Activated naive CD8-positive, alpha-beta T cell treated with anti-CD3 and anti-CD28 coated beads, Interleukin-2, amount 50 U/mL, for 24 hours (primary cell): ENCODE results near the gene EXOC4.

Experiments used
- ATAC-seq: fragments of 150-1000 bp; cut with Tn5 transposase; one replicate; pipeline ENCODE4 v1.10.0; 2021
- DNase-seq: peaks from one replicate; pipeline ENCODE4 v3.0.0; 2021
- H3K27ac Mint-ChIP-seq: one replicate; pipeline ENCODE4 v1.8.0; 2021; ENCODE audit warnings: mild to moderate bottlenecking, mixed read lengths
- H3K27me3 Mint-ChIP-seq: one replicate; pipeline ENCODE4 v1.8.0; 2021; ENCODE audit warnings: mixed read lengths
- H3K36me3 Mint-ChIP-seq: one replicate; pipeline ENCODE4 v1.8.0; 2021; ENCODE audit warnings: low read depth, mixed read lengths
- H3K4me1 Mint-ChIP-seq: one replicate; pipeline ENCODE4 v1.8.0; 2021; ENCODE audit warnings: mixed read lengths
- H3K4me3 Mint-ChIP-seq: one replicate; pipeline ENCODE4 v1.8.0; 2021; ENCODE audit warnings: mild to moderate bottlenecking, moderate library complexity, mixed read lengths
- H3K9me3 Mint-ChIP-seq: one replicate; pipeline ENCODE4 v1.8.0; 2021; ENCODE audit warnings: mixed read lengths

The EXOC4 gene

DNA sequence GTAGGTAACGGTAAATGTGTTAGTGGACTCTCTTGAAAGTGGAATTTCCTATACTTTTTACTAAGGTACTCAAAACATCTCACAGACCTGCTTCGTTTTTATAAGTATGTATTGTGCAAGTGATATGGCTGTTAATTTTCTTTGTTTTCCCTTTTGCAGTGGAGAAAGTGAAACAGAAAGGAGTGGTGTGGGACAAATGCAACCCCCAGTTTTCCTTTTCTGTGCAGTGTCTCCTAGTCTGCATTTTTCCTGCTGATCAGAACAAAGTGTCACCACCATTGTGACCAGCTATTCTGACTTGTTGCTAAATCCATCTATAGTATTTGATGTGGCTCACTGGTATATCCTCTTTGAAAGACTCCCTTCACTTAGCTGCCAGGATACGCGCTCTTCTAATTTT is 410.0 kb downstream of the EXOC4 start:
- Mint-ChIP-seq H3K4me1 (peaks cover 4% of the 10 kb centered on the region), H3K27ac (no peak overlapping the region)
- DNase-seq, result no peak

DNA sequence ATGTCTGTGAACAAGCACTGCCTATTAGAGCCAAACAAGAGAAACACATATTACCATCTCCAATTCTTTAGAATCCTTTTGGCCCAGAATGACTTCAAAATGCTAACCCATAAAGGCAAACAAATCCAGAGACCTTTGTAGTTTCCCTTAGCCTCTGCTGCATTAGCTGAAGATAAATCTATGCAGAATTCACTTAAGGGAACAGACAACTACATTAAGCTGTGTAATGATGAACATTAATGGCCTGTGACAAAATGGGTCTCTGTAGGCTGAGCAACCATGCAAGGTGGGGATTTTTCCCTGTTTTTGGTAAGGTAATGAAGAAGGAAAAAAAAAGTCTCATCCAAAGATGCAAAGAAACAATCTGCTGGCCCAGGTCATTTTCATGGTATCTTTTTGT is 411.6 kb downstream of the EXOC4 start:
- ATAC-seq (no peak), DNase-seq (no peak)
- Mint-ChIP-seq H3K4me3 (no peak overlapping the region), H3K36me3 (peaks cover 15% of the 10 kb centered on the region), H3K27me3 (no peaks in the 10 kb centered on the region), H3K27ac (no peak overlapping the region), H3K9me3 (no peaks in the 10 kb centered on the region), H3K4me1 (no peaks in the 10 kb centered on the region)

More for the DNA sequence above, 410.0 kb downstream of the EXOC4 start:
- no peaks in the 10 kb centered on the region for H3K27me3 Mint-ChIP-seq
- H3K4me3 Mint-ChIP-seq, result no peak overlapping the region
- no peak for ATAC-seq
- H3K9me3 Mint-ChIP-seq, result no peaks in the 10 kb centered on the region
- H3K36me3 Mint-ChIP-seq, result peaks cover 18% of the 10 kb centered on the region

GRCh38 chr7:133668296-133669060 is 415.6 kb downstream of the EXOC4 start:
- Mint-ChIP-seq H3K4me3 (no peak overlapping the region), H3K9me3 (no peaks in the 10 kb centered on the region), H3K27ac (no peak overlapping the region), H3K4me1 (no peaks in the 10 kb centered on the region), H3K36me3 (peaks cover 13% of the 10 kb centered on the region), H3K27me3 (no peaks in the 10 kb centered on the region)
- no peak for ATAC-seq
- no peak for DNase-seq

- H3K9me3 Mint-ChIP-seq, result no peaks in the 10 kb centered on the region
- H3K27me3 Mint-ChIP-seq, result no peaks in the 10 kb centered on the region
- ATAC-seq, result no peak
Observed at GRCh38 chr7:133669061-133669455, 416.2 kb downstream of the EXOC4 start.

DNA sequence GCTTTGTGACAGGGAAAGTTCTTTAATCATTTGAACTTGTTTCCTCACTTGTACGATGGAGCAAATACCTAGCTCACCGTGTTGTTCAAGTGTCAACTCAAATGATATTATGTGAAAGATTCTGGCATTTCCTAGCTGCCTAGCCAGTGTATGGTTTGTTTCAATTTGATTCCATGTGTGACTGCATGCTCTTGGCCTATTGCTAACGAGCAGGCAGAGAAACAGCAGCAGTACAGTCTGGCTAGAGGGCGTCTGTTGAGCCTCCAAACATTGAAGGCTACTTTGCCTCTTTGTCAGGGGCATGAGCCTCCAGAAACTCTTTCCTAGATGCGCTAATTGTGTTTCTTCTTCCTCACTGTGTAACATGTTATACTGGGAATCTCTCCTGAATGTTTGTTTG is 417.4 kb downstream of the EXOC4 start:
- H3K4me1 Mint-ChIP-seq, result no peaks in the 10 kb centered on the region
- ATAC-seq (no peak), DNase-seq (no peak)
- H3K9me3 Mint-ChIP-seq, result no peaks in the 10 kb centered on the region
- no peak overlapping the region for H3K27ac Mint-ChIP-seq
- no peak overlapping the region for H3K4me3 Mint-ChIP-seq
- H3K36me3 Mint-ChIP-seq, result peaks cover 3% of the 10 kb centered on the region
- no peaks in the 10 kb centered on the region for H3K27me3 Mint-ChIP-seq

More at GRCh38 chr7:133669061-133669455, 416.2 kb downstream of the EXOC4 start:
- H3K4me1 Mint-ChIP-seq, result no peaks in the 10 kb centered on the region
- DNase-seq, result no peak
- H3K36me3 Mint-ChIP-seq, result peaks cover 8% of the 10 kb centered on the region
- no peak overlapping the region for H3K4me3 Mint-ChIP-seq
- no peak overlapping the region for H3K27ac Mint-ChIP-seq

- ATAC-seq (no peak), DNase-seq (no peak)
- H3K4me3 Mint-ChIP-seq, result no peak overlapping the region
- no peaks in the 10 kb centered on the region for H3K9me3 Mint-ChIP-seq
- no peak overlapping the region for H3K27ac Mint-ChIP-seq
- H3K36me3 Mint-ChIP-seq, result no peaks in the 10 kb centered on the region
- H3K27me3 Mint-ChIP-seq, result no peaks in the 10 kb centered on the region
- no peaks in the 10 kb centered on the region for H3K4me1 Mint-ChIP-seq
Observed at GRCh38 chr7:133672866-133673265, 420.0 kb downstream of the EXOC4 start.

DNA sequence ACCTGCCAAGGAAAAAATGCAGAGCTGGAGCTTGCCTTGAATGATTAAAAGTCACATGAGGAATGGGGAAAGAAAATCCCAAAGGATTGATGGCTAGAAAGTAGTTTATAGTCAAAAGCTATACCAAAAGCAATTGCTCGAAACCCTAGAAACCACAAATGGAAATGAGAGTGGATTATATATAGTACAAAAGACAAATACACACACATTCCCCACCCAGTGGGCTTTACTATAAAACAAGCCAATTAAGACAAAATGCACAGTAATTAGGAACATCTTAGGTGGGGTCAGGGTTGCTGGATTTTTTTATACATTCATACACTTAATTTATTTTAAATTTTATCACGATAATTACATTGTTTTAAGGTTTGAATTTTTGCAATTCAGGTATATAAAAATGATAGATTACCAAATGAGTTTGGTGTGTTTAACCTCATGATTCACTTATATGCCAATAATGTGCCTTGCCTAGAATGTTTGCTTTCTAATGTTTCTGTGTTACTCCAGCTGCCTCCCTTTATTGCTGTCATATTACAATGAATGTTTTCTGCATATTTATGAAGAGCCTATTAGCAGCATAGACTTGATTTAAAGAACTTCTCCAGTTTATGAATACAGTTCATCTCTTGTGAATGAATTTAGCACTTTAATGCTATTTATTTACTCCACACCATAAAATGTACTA is 421.3 kb downstream of the EXOC4 start:
- Mint-ChIP-seq H3K27ac (no peak overlapping the region), H3K4me1 (no peaks in the 10 kb centered on the region), H3K9me3 (no peaks in the 10 kb centered on the region), H3K27me3 (no peaks in the 10 kb centered on the region), H3K36me3 (no peaks in the 10 kb centered on the region), H3K4me3 (no peak overlapping the region)
- DNase-seq, result no peak
- ATAC-seq, result no peak

DNA sequence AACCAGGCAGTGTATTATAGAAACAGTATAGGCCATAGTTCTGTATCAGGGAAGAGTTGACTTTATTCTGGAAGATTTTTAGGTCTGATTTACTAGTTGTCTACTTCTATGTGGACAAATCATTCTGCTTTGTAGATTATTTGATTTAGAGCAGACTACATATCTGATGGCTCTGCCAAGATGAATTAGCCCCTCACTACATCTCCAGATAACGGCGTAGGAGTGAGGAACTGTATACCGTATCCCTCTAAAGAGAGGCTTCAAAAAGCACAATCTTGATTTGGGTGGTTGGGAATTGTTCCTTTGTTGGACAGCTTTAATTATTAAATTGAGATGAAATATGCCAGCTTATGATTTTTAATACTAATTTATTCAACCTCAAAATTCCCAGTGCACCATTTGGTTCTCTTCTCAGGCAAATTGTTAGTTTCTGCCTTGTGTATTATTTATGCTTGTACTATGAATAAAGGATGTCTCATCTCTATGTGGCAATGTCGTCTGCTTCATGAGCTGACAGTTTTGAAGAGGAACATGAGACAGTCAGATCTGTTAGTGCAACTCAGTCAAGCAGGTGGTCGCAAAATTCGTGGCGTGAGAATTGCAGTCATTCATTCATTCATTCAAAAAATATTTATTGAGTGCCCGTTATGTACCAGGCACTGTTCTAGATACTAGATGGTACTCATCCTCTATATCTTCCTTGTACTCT is 422.8 kb downstream of the EXOC4 start:
- no peak for DNase-seq
- H3K9me3 Mint-ChIP-seq, result no peaks in the 10 kb centered on the region
- H3K36me3 Mint-ChIP-seq, result peaks cover 2% of the 10 kb centered on the region
- no peak overlapping the region for H3K4me3 Mint-ChIP-seq
- no peaks in the 10 kb centered on the region for H3K4me1 Mint-ChIP-seq
- no peaks in the 10 kb centered on the region for H3K27me3 Mint-ChIP-seq
- ATAC-seq, result no peak
- H3K27ac Mint-ChIP-seq, result no peak overlapping the region

DNA sequence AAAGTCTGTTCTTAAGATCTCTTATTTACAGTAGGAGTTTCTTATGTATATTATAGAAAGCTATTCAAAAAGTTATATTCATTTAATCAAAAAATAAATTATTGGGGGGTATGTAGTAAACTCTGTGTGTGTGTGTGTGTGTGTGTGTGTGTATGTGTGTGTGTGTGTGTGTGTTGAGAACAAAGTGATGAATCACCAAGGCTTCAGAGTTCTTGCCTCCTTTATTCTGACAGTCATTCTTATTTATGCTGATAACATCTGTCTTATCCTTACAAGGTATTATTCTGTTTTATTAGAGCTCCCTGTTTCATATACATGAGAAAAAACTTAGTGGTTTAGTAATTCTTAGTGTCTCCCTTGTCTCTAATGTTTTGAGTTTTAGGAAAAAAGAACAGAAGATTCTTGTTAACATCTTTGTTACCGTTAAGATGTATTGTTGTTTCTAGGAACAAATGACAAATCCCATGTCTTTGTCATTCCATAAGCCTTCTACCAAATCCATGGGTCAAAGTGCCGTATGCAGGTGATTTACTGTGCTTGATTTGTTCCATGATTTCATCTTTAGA is 424.0 kb downstream of the EXOC4 start:
- H3K36me3 Mint-ChIP-seq, result peaks cover 4% of the 10 kb centered on the region

GRCh38 chr7:133678137-133678814 is 425.4 kb downstream of the EXOC4 start:
- Mint-ChIP-seq H3K9me3 (no peaks in the 10 kb centered on the region), H3K4me1 (peaks cover 11% of the 10 kb centered on the region), H3K4me3 (no peak overlapping the region), H3K27me3 (no peaks in the 10 kb centered on the region), H3K27ac (no peak overlapping the region), H3K36me3 (peaks cover 4% of the 10 kb centered on the region)
- no peak for ATAC-seq
- no peak for DNase-seq

More for the DNA sequence above, 424.0 kb downstream of the EXOC4 start:
- ATAC-seq (no peak), DNase-seq (no peak)
- no peaks in the 10 kb centered on the region for H3K9me3 Mint-ChIP-seq
- H3K27me3 Mint-ChIP-seq, result no peaks in the 10 kb centered on the region
- no peak overlapping the region for H3K4me3 Mint-ChIP-seq
- H3K27ac Mint-ChIP-seq, result no peak overlapping the region
- no peaks in the 10 kb centered on the region for H3K4me1 Mint-ChIP-seq

DNA sequence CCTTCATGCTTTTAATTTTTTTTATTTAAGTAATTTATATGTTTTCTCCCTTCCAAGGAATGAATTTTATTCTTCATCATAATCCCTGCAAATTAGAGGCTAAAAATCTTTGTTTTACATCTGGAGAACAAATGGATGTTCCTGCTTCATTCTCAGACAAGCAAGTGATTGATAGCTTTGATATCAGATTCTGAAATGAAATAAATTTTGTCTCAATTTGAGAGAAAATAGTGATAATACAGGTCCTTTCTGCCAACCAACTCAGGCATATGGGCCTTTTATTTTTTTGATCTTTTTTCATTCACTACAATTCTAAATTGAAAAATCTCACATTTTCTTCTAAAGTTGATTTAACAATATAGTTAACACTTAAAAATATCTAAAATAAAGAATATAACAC is 427.1 kb downstream of the EXOC4 start:
- H3K27ac Mint-ChIP-seq, result no peak overlapping the region
- no peak for ATAC-seq
- no peak for DNase-seq
- no peaks in the 10 kb centered on the region for H3K9me3 Mint-ChIP-seq
- H3K27me3 Mint-ChIP-seq, result no peaks in the 10 kb centered on the region
- H3K4me3 Mint-ChIP-seq, result no peak overlapping the region
- peaks cover 11% of the 10 kb centered on the region for H3K4me1 Mint-ChIP-seq
- peaks cover 4% of the 10 kb centered on the region for H3K36me3 Mint-ChIP-seq

GRCh38 chr7:133681529-133681928 is 428.7 kb downstream of the EXOC4 start:
- no peaks in the 10 kb centered on the region for H3K27me3 Mint-ChIP-seq
- H3K9me3 Mint-ChIP-seq, result peaks cover 3% of the 10 kb centered on the region
- DNase-seq, result no peak
- no peak overlapping the region for H3K4me3 Mint-ChIP-seq
- H3K27ac Mint-ChIP-seq, result no peak overlapping the region
- no peak for ATAC-seq
- H3K36me3 Mint-ChIP-seq, result peaks cover 4% of the 10 kb centered on the region
- H3K4me1 Mint-ChIP-seq, result peaks cover 11% of the 10 kb centered on the region

- H3K27ac Mint-ChIP-seq, result no peak overlapping the region
- H3K9me3 Mint-ChIP-seq, result peaks cover 3% of the 10 kb centered on the region
- ATAC-seq (peak; percentile 84), DNase-seq (peak; percentile 3)
- peaks cover 11% of the 10 kb centered on the region for H3K4me1 Mint-ChIP-seq
- no peak overlapping the region for H3K4me3 Mint-ChIP-seq
- peaks cover 4% of the 10 kb centered on the region for H3K36me3 Mint-ChIP-seq
- no peaks in the 10 kb centered on the region for H3K27me3 Mint-ChIP-seq
Observed at GRCh38 chr7:133682364-133683181, 429.7 kb downstream of the EXOC4 start.

DNA sequence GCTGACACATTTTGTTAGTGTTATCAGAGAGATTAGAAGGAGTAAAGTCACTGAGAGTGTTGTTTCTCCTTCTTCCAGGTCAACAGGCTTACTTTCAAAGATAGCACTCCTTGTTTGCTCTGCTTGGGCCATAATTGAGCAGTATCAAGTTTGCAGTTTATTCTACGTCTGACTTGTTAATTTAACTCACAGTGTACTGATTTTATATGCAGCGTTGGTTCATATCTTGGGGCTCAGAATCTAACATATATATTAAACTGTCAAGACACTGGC is 430.2 kb downstream of the EXOC4 start:
- H3K27ac Mint-ChIP-seq, result no peak overlapping the region
- no peak for ATAC-seq

More for the DNA sequence above, 430.2 kb downstream of the EXOC4 start:
- H3K27me3 Mint-ChIP-seq, result no peaks in the 10 kb centered on the region
- peaks cover 4% of the 10 kb centered on the region for H3K36me3 Mint-ChIP-seq
- peaks cover 11% of the 10 kb centered on the region for H3K4me1 Mint-ChIP-seq
- peaks cover 3% of the 10 kb centered on the region for H3K9me3 Mint-ChIP-seq
- no peak for DNase-seq
- H3K4me3 Mint-ChIP-seq, result no peak overlapping the region
